Thoracic aorta (tissue), 2 donors: ENCODE data around the gene MUC4. TPM values are rescaled to one million over a fixed set of nuclear protein-coding genes. Genes with fewer than 3 reads are reported as not detected.

Experiments
- ATAC-seq: fragments of 150-250 bp; one replicate; pipeline ENCODE4 v1.8.0; 2017; ENCODE audit warnings: low read depth; ENCODE audit not compliant: insufficient number of reproducible peaks, low FRiP score
- DNase-seq: peaks from one replicate; pipeline ENCODE4 v3.0.0-alpha.2; 2020; ENCODE audit warnings: low spot score
- H3K27ac ChIP-seq, 2 donors: fragments of 200-600 bp; sonication (generic); 1 replicate in 1 of 2; 2 replicates in 1 of 2; pipeline ENCODE4 v1.5.1; 2016; ENCODE audit warnings: mild to moderate bottlenecking in 2 of 2, moderate library complexity in 2 of 2
- H3K27me3 ChIP-seq: fragments of 200-600 bp; sonication (generic); replicated peaks from 2 replicates; pipeline ENCODE4 v1.6.0; 2016; ENCODE audit warnings: mild to moderate bottlenecking; ENCODE audit not compliant: insufficient read depth
- H3K36me3 ChIP-seq: fragments of 200-600 bp; sonication (generic); one replicate; pipeline ENCODE4 v1.5.1; 2016
- H3K4me1 ChIP-seq, 2 donors: fragments of 200-600 bp; sonication (generic); 1 replicate in 1 of 2; 2 replicates in 1 of 2; pipeline versions ENCODE4 v1.5.1 to v1.6.0; 2016; ENCODE audit warnings: low read depth in 2 of 2, mild to moderate bottlenecking in 1 of 2; ENCODE audit not compliant: control insufficient read depth in 1 of 2
- H3K4me3 ChIP-seq: fragments of 200-600 bp; sonication (generic); 2 replicates; pipeline ENCODE4 v1.5.1; 2016; ENCODE audit warnings: mild to moderate bottlenecking
- H3K9me3 ChIP-seq: fragments of 200-600 bp; sonication (generic); 2 replicates; pipeline ENCODE4 v1.5.1; 2016
- CTCF ChIP-seq: fragments of 200-600 bp; sonication (generic); IDR thresholded peaks from one replicate; pipeline ENCODE4 v1.5.1; 2019; ENCODE audit warnings: antibody characterized with exemption
- total RNA-seq, 2 donors: library from RNA; depleted of rRNA; stranded (reverse); fragments of >200 nt; gene quantifications; one replicate each; pipeline versions ENCODE4 v1.1.0 to v1.2.3, GENCODE V29; 2016

MUC4 gene
- total RNA-seq, 2 donors from 2014 or later: not detected

GRCh38 chr3:195754906-195755305, 56.8 kb downstream of the MUC4 start:
- no peak for DNase-seq
- Histone ChIP-seq H3K27me3 (no peaks in the 10 kb centered on the region), H3K4me1 (no peaks in the 10 kb centered on the region), H3K36me3 (no peaks in the 10 kb centered on the region), H3K4me3 (no peak overlapping the region), H3K9me3 (no peaks in the 10 kb centered on the region), H3K27ac (no peak overlapping the region)
- ATAC-seq: no peak
- TF ChIP-seq CTCF: no peak

DNA sequence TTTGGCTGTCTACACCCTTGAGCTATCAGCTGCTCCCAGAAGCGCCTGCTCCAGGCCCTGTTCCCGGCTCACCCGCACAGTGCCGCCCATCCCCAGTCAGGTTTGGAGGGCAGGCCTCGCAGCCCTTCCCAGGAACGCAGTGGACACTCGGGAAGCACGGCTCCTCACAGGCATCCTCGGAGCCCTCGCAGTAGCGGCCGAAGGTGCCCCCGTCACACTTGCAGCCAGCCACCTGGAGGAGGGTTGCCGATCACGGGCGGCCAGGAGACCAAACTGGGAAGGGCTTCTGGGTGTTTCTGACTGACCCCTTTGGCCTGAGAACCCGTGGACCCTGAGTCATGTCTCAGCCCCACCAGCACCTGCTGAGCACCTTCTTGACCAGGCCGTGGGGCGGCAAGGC, 57.6 kb downstream of the MUC4 start:
- no peak for TF ChIP-seq CTCF
- ATAC-seq: no peak
- Histone ChIP-seq H3K9me3 (no peaks in the 10 kb centered on the region), H3K36me3 (no peaks in the 10 kb centered on the region), H3K27me3 (no peaks in the 10 kb centered on the region), H3K27ac (no peak overlapping the region), H3K4me3 (no peak overlapping the region), H3K4me1 (no peaks in the 10 kb centered on the region)
- no peak for DNase-seq

- no peaks in the 10 kb centered on the region for H3K4me1 ChIP-seq
- no peak overlapping the region for H3K4me3 ChIP-seq
- H3K27me3 ChIP-seq: no peaks in the 10 kb centered on the region
- DNase-seq: no peak
- no peak for TF ChIP-seq CTCF
- H3K9me3 ChIP-seq: no peaks in the 10 kb centered on the region
- ATAC-seq: no peak
- H3K36me3 ChIP-seq: no peaks in the 10 kb centered on the region
- no peak overlapping the region for H3K27ac ChIP-seq
Measured at GRCh38 chr3:195753581-195753980, 58.1 kb downstream of the MUC4 start.

- TF ChIP-seq CTCF: no peak
- H3K4me3 ChIP-seq: no peak overlapping the region
- no peaks in the 10 kb centered on the region for H3K9me3 ChIP-seq
- H3K27me3 ChIP-seq: no peaks in the 10 kb centered on the region
- no peak overlapping the region for H3K27ac ChIP-seq
- ATAC-seq (no peak), DNase-seq (no peak)
- H3K4me1 ChIP-seq: no peaks in the 10 kb centered on the region
- H3K36me3 ChIP-seq: no peaks in the 10 kb centered on the region
Measured at GRCh38 chr3:195752546-195753331, 59.0 kb downstream of the MUC4 start.

GRCh38 chr3:195752066-195752465, 59.7 kb downstream of the MUC4 start:
- Histone ChIP-seq H3K9me3 (no peaks in the 10 kb centered on the region), H3K4me1 (no peaks in the 10 kb centered on the region), H3K27ac (no peak overlapping the region), H3K27me3 (no peaks in the 10 kb centered on the region), H3K4me3 (no peak overlapping the region), H3K36me3 (no peaks in the 10 kb centered on the region)
- ATAC-seq: no peak
- TF ChIP-seq CTCF: no peak
- DNase-seq: no peak
